H1 (cell line): ENCODE measurements around the gene MAP3K10. TPM values are rescaled to one million over a fixed set of nuclear protein-coding genes. Genes with fewer than 3 reads are reported as not detected.

ENCODE experiments used
- CTCF ChIA-PET: fragments of 300-600 bp; sonication (Branson Sonifier 250); formaldehyde crosslinking; loops from one replicate; lab custom pipeline; 2021; ENCODE audit not compliant: partially characterized antibody; lab: Charles Lee
- POLR2A ChIA-PET: fragments of 300-600 bp; sonication (Branson Sonifier 250); formaldehyde crosslinking; loops from one replicate; lab custom pipeline; 2021; ENCODE audit warnings: inconsistent platforms; ENCODE audit not compliant: partially characterized antibody; lab: Charles Lee
- DNase-seq, 2 experiments: peaks; one replicate each; pipeline versions ENCODE4 v3.0.0 to v3.0.0-alpha.2; 2010 to 2022; ENCODE audit warnings: low spot score in 2 of 2, low read depth in 1 of 2, mixed read lengths in 1 of 2
- FAIRE-seq: peaks from 2 replicates; lab custom pipeline; 2011; peaks lifted over from hg19 to GRCh38; lab: Jason Lieb, UNC
- H2AFZ ChIP-seq: 2 replicates; pipeline ENCODE4 v1.8.1; 2012; ENCODE audit warnings: low read length, inconsistent platforms
- H2AK5ac ChIP-seq: 2 replicates; pipeline ENCODE4 v1.6.1; 2013; ENCODE audit warnings: low read depth, low read length
- H2BK120ac ChIP-seq: replicated peaks from 2 replicates; pipeline ENCODE3; 2013; ENCODE audit warnings: low read depth, low read length, inconsistent platforms
- H2BK12ac ChIP-seq: 2 replicates; pipeline ENCODE4 v1.6.1; 2013; ENCODE audit warnings: low read depth, low read length
- H2BK15ac ChIP-seq: 2 replicates; pipeline ENCODE4 v1.6.1; 2013; ENCODE audit warnings: low read length
- H2BK20ac ChIP-seq: 2 replicates; pipeline ENCODE4 v1.6.1; 2013; ENCODE audit warnings: low read length
- H2BK5ac ChIP-seq: 2 replicates; pipeline ENCODE4 v1.6.1; 2013; ENCODE audit warnings: low read depth, low read length
- H3K14ac ChIP-seq: 2 replicates; pipeline ENCODE4 v1.6.1; 2013; ENCODE audit warnings: inconsistent platforms; ENCODE audit not compliant: insufficient read length
- H3K18ac ChIP-seq: 2 replicates; pipeline ENCODE4 v1.6.1; 2013; ENCODE audit warnings: low read length; ENCODE audit errors: extremely low read depth
- H3K23ac ChIP-seq: 2 replicates; pipeline ENCODE4 v1.6.1; 2013; ENCODE audit warnings: inconsistent platforms; ENCODE audit not compliant: insufficient read length
- H3K23me2 ChIP-seq: 2 replicates; pipeline ENCODE4 v1.6.1; 2013; ENCODE audit warnings: low read depth, low read length
- H3K27ac ChIP-seq: 2 replicates; pipeline ENCODE4 v1.6.1; 2011; ENCODE audit warnings: low read depth, low read length, inconsistent platforms
- H3K27me3 ChIP-seq, 4 experiments: replicated peaks in 1 of 4; 1 replicate in 1 of 4; 2 replicates in 3 of 4; pipeline versions ENCODE4 v1.6.1 to v1.8.1; 2011 to 2013; ENCODE audit warnings: low read length in 3 of 4, mild to moderate bottlenecking in 3 of 4, inconsistent platforms in 2 of 4, mixed read lengths in 2 of 4, moderate library complexity in 1 of 4; ENCODE audit not compliant: control insufficient read depth in 3 of 4, insufficient read depth in 3 of 4; ENCODE audit errors: extremely low read depth in 1 of 4
- H3K36me3 ChIP-seq, 4 experiments: 2 replicates each; pipeline versions ENCODE4 v1.6.1 to v1.8.1; 2011 to 2013; ENCODE audit warnings: mild to moderate bottlenecking in 4 of 4, low read length in 3 of 4, moderate library complexity in 2 of 4, control low read depth in 1 of 4, inconsistent platforms in 1 of 4; ENCODE audit not compliant: insufficient read depth in 4 of 4, control insufficient read depth in 2 of 4
- H3K4ac ChIP-seq: replicated peaks from 2 replicates; pipeline ENCODE3; 2013; ENCODE audit warnings: low read length, low read depth, mixed read lengths, inconsistent platforms; ENCODE audit not compliant: insufficient read length
- H3K4me1 ChIP-seq, 4 experiments: replicated peaks in 1 of 4; 1 replicate in 1 of 4; 2 replicates in 3 of 4; pipeline versions ENCODE4 v1.6.1 to v1.8.1; 2011 to 2013; ENCODE audit warnings: low read length in 3 of 4, inconsistent platforms in 2 of 4, mixed read lengths in 1 of 4; ENCODE audit not compliant: insufficient read depth in 4 of 4, control insufficient read depth in 3 of 4
- H3K4me2 ChIP-seq, 2 experiments: 2 replicates each; pipeline versions ENCODE4 v1.6.1 to v1.8.1; 2011 to 2013; ENCODE audit warnings: low read depth in 2 of 2, low read length in 2 of 2, control low read depth in 1 of 2, inconsistent platforms in 1 of 2, mild to moderate bottlenecking in 1 of 2; ENCODE audit not compliant: insufficient read depth in 1 of 2
- H3K4me3 ChIP-seq, 4 experiments: fragments of 200-600, 300-600 bp in 1 of 4; sonication (generic), shearing (Covaris generic), sonication (Bioruptor Twin) in 1 of 4; 2 replicates each; pipeline versions ENCODE4 v1.5.1 to v1.8.1; 2011 to 2016; ENCODE audit warnings: low read length in 4 of 4, low read depth in 3 of 4, control low read depth in 2 of 4, inconsistent platforms in 2 of 4, mild to moderate bottlenecking in 2 of 4, mixed read lengths in 1 of 4, moderate library complexity in 1 of 4; ENCODE audit not compliant: insufficient read depth in 2 of 4; ENCODE audit errors: extremely low read depth in 1 of 4
- H3K56ac ChIP-seq: replicated peaks from 2 replicates; pipeline ENCODE3; 2013; ENCODE audit warnings: low read depth, mild to moderate bottlenecking, mixed read lengths, low read length, inconsistent platforms; ENCODE audit not compliant: insufficient read length
- H3K79me1 ChIP-seq: 2 replicates; pipeline ENCODE4 v1.6.1; 2013; ENCODE audit warnings: low read depth, low read length, control low read depth
- H3K79me2 ChIP-seq, 2 experiments: 2 replicates each; pipeline versions ENCODE4 v1.6.1 to v1.8.1; 2012 to 2013; ENCODE audit warnings: low read length in 2 of 2, mild to moderate bottlenecking in 2 of 2, inconsistent platforms in 1 of 2; ENCODE audit not compliant: insufficient read depth in 2 of 2, control insufficient read depth in 1 of 2
- H3K9ac ChIP-seq, 4 experiments: replicated peaks in 1 of 4; 1 replicate in 1 of 4; 2 replicates in 3 of 4; pipeline versions ENCODE4 v1.6.1 to v1.8.1; 2011 to 2013; ENCODE audit warnings: low read depth in 3 of 4, low read length in 3 of 4, control low read depth in 2 of 4, mild to moderate bottlenecking in 2 of 4, moderate library complexity in 2 of 4, inconsistent platforms in 1 of 4; ENCODE audit errors: extremely low read depth in 1 of 4
- H3K9me3 ChIP-seq, 2 experiments: 2 replicates each; pipeline versions ENCODE4 v1.6.1 to v1.8.1; 2012 to 2013; ENCODE audit warnings: mild to moderate bottlenecking in 2 of 2, moderate library complexity in 2 of 2, control low read depth in 1 of 2, inconsistent platforms in 1 of 2, low read depth in 1 of 2, low read length in 1 of 2, mixed read lengths in 1 of 2; ENCODE audit not compliant: insufficient read depth in 2 of 2
- H4K20me1 ChIP-seq, 2 experiments: replicated peaks in 1 of 2; 2 replicates each; pipeline versions ENCODE3 to v1.8.1; 2011 to 2013; ENCODE audit warnings: inconsistent platforms in 2 of 2, low read length in 2 of 2, mild to moderate bottlenecking in 1 of 2; ENCODE audit not compliant: insufficient read depth in 2 of 2, control insufficient read depth in 1 of 2
- H4K5ac ChIP-seq: 2 replicates; pipeline ENCODE4 v1.6.1; 2013; ENCODE audit warnings: low read length, low read depth, mixed read lengths, inconsistent platforms; ENCODE audit not compliant: insufficient read length
- H4K8ac ChIP-seq: 2 replicates; pipeline ENCODE4 v1.8.0; 2013; ENCODE audit warnings: mild to moderate bottlenecking, moderate library complexity, low read length, inconsistent platforms; ENCODE audit not compliant: insufficient read depth; ENCODE audit errors: extremely low read depth
- H4K91ac ChIP-seq: replicated peaks from 2 replicates; pipeline ENCODE3; 2013; ENCODE audit warnings: low read length, mixed read lengths, inconsistent platforms; ENCODE audit not compliant: insufficient read length
- CTBP2 ChIP-seq: IDR thresholded peaks from 2 replicates; pipeline ENCODE4 v1.7.0; 2011; ENCODE audit warnings: borderline replicate concordance, mild to moderate bottlenecking, moderate library complexity, mixed read lengths, low read length; ENCODE audit not compliant: insufficient read depth, insufficient read length
- HDAC2 ChIP-seq, 2 experiments: fragments of 300-600 bp in 1 of 2; sonication (generic) in 1 of 2; IDR thresholded peaks; 2 replicates each; pipeline ENCODE4 v1.6.1; 2011 to 2012; ENCODE audit warnings: low read depth in 2 of 2, low read length in 2 of 2, mild to moderate bottlenecking in 2 of 2, moderate library complexity in 2 of 2, borderline replicate concordance in 1 of 2, inconsistent platforms in 1 of 2
- NANOG ChIP-seq: IDR thresholded peaks from 2 replicates; pipeline ENCODE4 v1.6.1; 2011; ENCODE audit warnings: low read length, low read depth, mild to moderate bottlenecking, inconsistent platforms; ENCODE audit not compliant: insufficient read depth, poor library complexity, severe bottlenecking
- POLR2A ChIP-seq, 2 experiments: IDR thresholded peaks; 1 replicate in 1 of 2; 2 replicates in 1 of 2; pipeline ENCODE4 v1.6.1; 2011; ENCODE audit warnings: low read depth in 2 of 2, low read length in 2 of 2, mild to moderate bottlenecking in 2 of 2; ENCODE audit errors: control extremely low read depth in 1 of 2
- RAD21 ChIP-seq, 2 experiments: IDR thresholded peaks in 1 of 2; conservative IDR thresholded peaks in 1 of 2; 2 replicates each; pipeline ENCODE4 v1.6.1; 2011; ENCODE audit warnings: low read depth in 2 of 2, low read length in 2 of 2, improper control_type of control experiment in 1 of 2, inconsistent platforms in 1 of 2, mild to moderate bottlenecking in 1 of 2, moderate library complexity in 1 of 2
- SAP30 ChIP-seq: fragments of 300-600 bp; sonication (generic); IDR thresholded peaks from 2 replicates; pipeline ENCODE4 v1.7.1; 2012; ENCODE audit warnings: low read length, moderate library complexity, mild to moderate bottlenecking, inconsistent platforms; ENCODE audit not compliant: insufficient read depth, insufficient replicate concordance
- SUZ12 ChIP-seq: fragments of 200-600 bp; sonication (generic); IDR thresholded peaks from 2 replicates; pipeline ENCODE4 v1.6.1; 2012; ENCODE audit warnings: mild to moderate bottlenecking, inconsistent platforms, low read length, moderate library complexity, mixed read lengths
- USF2 ChIP-seq: IDR thresholded peaks from 2 replicates; pipeline ENCODE4 v1.6.1; 2011; ENCODE audit warnings: low read length, improper control_type of control experiment
- YY1 ChIP-seq: IDR thresholded peaks from 2 replicates; pipeline ENCODE4 v1.6.1; 2011; ENCODE audit warnings: low read depth, mild to moderate bottlenecking, low read length
- WGBS, 2 experiments: shearing (Covaris generic) in 1 of 2; methylation state at CpG; one replicate each; pipeline versions ENCODE4 v1.1.6 to v1.1.7; 2013 to 2015; ENCODE audit warnings: low lambda C conversion rate in 2 of 2, mixed read lengths in 2 of 2, inconsistent platforms in 1 of 2, low coverage in 1 of 2, missing lambda C conversion rate in 1 of 2; ENCODE audit not compliant: insufficient replicate concordance in 2 of 2, insufficient coverage in 1 of 2, insufficient read length in 1 of 2; ENCODE audit errors: extremely low coverage in 1 of 2, missing lambda C conversion rate in 1 of 2; 5-methylcytosine and 5-hydroxymethylcytosine counted together
- polyA plus RNA-seq, 7 experiments: library from polyadenylated mRNA; depleted of rRNA in 3 of 7; stranded (reverse) in 5 of 7; unstranded in 2 of 7; fragments of >200 nt in 5 of 7; fragments of 200-250 nt in 2 of 7; gene quantifications; 1 replicate in 5 of 7; 2 replicates in 1 of 7; 4 replicates in 1 of 7; pipeline versions ENCODE4 v1.2.1 to v1.2.3, GENCODE V29; 2011 to 2013; ENCODE audit warnings: missing spikeins in 2 of 7, mixed read lengths in 2 of 7
- total RNA-seq: library from RNA; stranded (reverse); fragmentation: NEBNext Ultra II Directional; extraction: Animal tissue kit (Norgen Biotek cat#: 25700); gene quantifications from 2 replicates; pipeline ENCODE4 v1.2.1, GENCODE V29; 2021

The MAP3K10 gene
- total and polyA plus RNA-seq, 2 of the 8 experiments (the other 6 are each of a cell fraction or from before 2014, with no cell fraction given) = 4.9 to 15.9 TPM

GRCh38 chr19:40238775-40239174 is 47.5 kb downstream of the MAP3K10 start:
- no peak overlapping the region for H2AFZ ChIP-seq
- H2AK5ac ChIP-seq = no peak overlapping the region
- ChIA-PET POLR2A (interaction anchor here (0.7 to 0.9 kb wide), 2 partner anchors 77 to 562 kb away, joined by 3 read pairs; no protein-coding TSS in a partner anchor), CTCF (interaction anchor here (0.6 kb wide), 1 partner anchor 184 kb away, joined by 3 read pairs; no protein-coding TSS in a partner anchor)
- peaks cover 0 to 2% (median 0%) of the 10 kb centered on the region in 4 experiments; a peak in 1 of 7 replicates for H3K4me1 ChIP-seq
- H3K18ac ChIP-seq = no peak overlapping the region
- H4K8ac ChIP-seq = no peak overlapping the region
- no peaks in the 10 kb centered on the region for H3K9me3 ChIP-seq
- peaks cover 0 to 11% of the 10 kb centered on the region in 2 experiments for H4K20me1 ChIP-seq
- no peaks in the 10 kb centered on the region for H3K27me3 ChIP-seq
- no peak overlapping the region for H2BK120ac ChIP-seq
- H3K4ac ChIP-seq = no peak overlapping the region
- peaks cover 2% of the 10 kb centered on the region; the same call in 1 of the 2 replicates for H3K79me1 ChIP-seq
- no peak overlapping the region for H3K27ac ChIP-seq
- no peak overlapping the region for H3K4me3 ChIP-seq
- no peak overlapping the region for H2BK5ac ChIP-seq
- FAIRE-seq = no peak
- H3K79me2 ChIP-seq = no peaks in the 10 kb centered on the region
- no peak overlapping the region for H3K23ac ChIP-seq
- DNase-seq = no peak
- 87% methylated on average over 8 of the region's 9 CpGs; no CpG with 5 or more reads in 1 of the 2 experiments for WGBS, 2 experiments
- no peaks in the 10 kb centered on the region for H3K23me2 ChIP-seq
- H4K91ac ChIP-seq = no peak overlapping the region
- no peak overlapping the region for H3K56ac ChIP-seq
- no peak overlapping the region for H3K14ac ChIP-seq
- no peak overlapping the region for H2BK20ac ChIP-seq
- peaks cover 4 to 32% (median 13%) of the 10 kb centered on the region in 4 experiments; a peak in 6 of 8 replicates for H3K36me3 ChIP-seq
- no peak overlapping the region for H3K4me2 ChIP-seq
- no peak overlapping the region for H3K9ac ChIP-seq
- no peak overlapping the region for H4K5ac ChIP-seq
- H2BK15ac ChIP-seq = no peak overlapping the region
- no peak overlapping the region for H2BK12ac ChIP-seq
- TF ChIP-seq SAP30 = no peak
- no peak for TF ChIP-seq POLR2A (IDR thresholded peaks at IDR 0.05; ENCODE audit: control extremely low read depth in 1 of 2, low read depth in 2 of 2, low read length in 2 of 2)
- no peak for TF ChIP-seq YY1
- no peak for TF ChIP-seq SUZ12
- TF ChIP-seq CTBP2 = no peak
- no peak for TF ChIP-seq NANOG
- TF ChIP-seq USF2 = no peak
- TF ChIP-seq RAD21 (IDR thresholded peaks at IDR 0.05 in 1 of 2, conservative IDR thresholded peaks at IDR 0.05 in 1 of 2; ENCODE audit: low read depth in 2 of 2, low read length in 2 of 2) = no peak
- no peak for TF ChIP-seq HDAC2 (IDR thresholded peaks at IDR 0.05; ENCODE audit: borderline replicate concordance in 1 of 2, low read depth in 2 of 2, low read length in 2 of 2)
